ENCODE results near the gene CIB2. TPM values are rescaled to one million over a fixed set of nuclear protein-coding genes. Genes with fewer than 3 reads are reported as not detected.

The CIB2 gene
- total RNA-seq, 2 experiments from 2014 or later, result 2.6 to 2.8 TPM

GRCh38 chr15:78112551-78112950 is 18.7 kb downstream of the CIB2 start:
- ChIA-PET POLR2A (interaction anchor here (0.7 kb wide), 1 partner anchor 19 kb away, joined by 4 read pairs; no protein-coding TSS in a partner anchor), CTCF (interaction anchor here (1.0 to 6.2 kb wide), 18 partner anchors 9 to 310 kb away, joined by 3 to 62 read pairs (median 4); partner anchors contain the start of gene CIB2)

- ChIA-PET CTCF (interaction anchor here (1.4 to 6.2 kb wide), 8 partner anchors 10 to 152 kb away, joined by 4 to 62 read pairs (median 10); no protein-coding TSS in a partner anchor), POLR2A (no interaction called here)
Observed at GRCh38 chr15:78111788-78112187, 19.5 kb downstream of the CIB2 start.

- ChIA-PET CTCF (interaction anchor here (2.8 to 6.2 kb wide), 4 partner anchors 85 to 152 kb away, joined by 11 to 62 read pairs (median 26); no protein-coding TSS in a partner anchor), POLR2A (no interaction called here)
Observed at GRCh38 chr15:78110916-78111475, 20.2 kb downstream of the CIB2 start.

GRCh38 chr15:78110096-78110495 is 21.1 kb downstream of the CIB2 start:
- POLR2A ChIA-PET, result no interaction called here
- CTCF ChIA-PET, result interaction anchor here (0.7 to 6.2 kb wide), 6 partner anchors 86 to 151 kb away, joined by 3 to 62 read pairs (median 16); no protein-coding TSS in a partner anchor

GRCh38 chr15:78109156-78109555 is 22.1 kb downstream of the CIB2 start:
- ChIA-PET CTCF (interaction anchor here (0.6 to 6.2 kb wide), 24 partner anchors 8 to 602 kb away, joined by 3 to 62 read pairs (median 6); no protein-coding TSS in a partner anchor), POLR2A (interaction anchor here (0.6 kb wide), 1 partner anchor 19 kb away, joined by 4 read pairs; no protein-coding TSS in a partner anchor)

- CTCF ChIA-PET, result interaction anchor here (0.6 to 6.2 kb wide), 46 partner anchors 9 to 602 kb away, joined by 3 to 62 read pairs (median 5); partner anchors contain the start of gene SH2D7
- POLR2A ChIA-PET, result no interaction called here
Observed at GRCh38 chr15:78108300-78109084, 22.8 kb downstream of the CIB2 start.

- ChIA-PET POLR2A (no interaction called here), CTCF (interaction anchor here (0.7 to 5.3 kb wide), 21 partner anchors 10 to 162 kb away, joined by 3 to 40 read pairs (median 5); partner anchors contain the start of gene SH2D7)
Observed at GRCh38 chr15:78107471-78107870, 23.8 kb downstream of the CIB2 start.

GRCh38 chr15:78105476-78106241 is 25.6 kb downstream of the CIB2 start:
- ChIA-PET POLR2A (no interaction called here), CTCF (interaction anchor here (0.8 to 5.3 kb wide), 5 partner anchors 12 to 141 kb away, joined by 3 to 40 read pairs (median 4); no protein-coding TSS in a partner anchor)

GRCh38 chr15:78104566-78105475 is 26.4 kb downstream of the CIB2 start:
- ChIA-PET POLR2A (interaction anchor here (0.6 kb wide), 1 partner anchor 42 kb away, joined by 3 read pairs; no protein-coding TSS in a partner anchor), CTCF (interaction anchor here (0.8 to 5.3 kb wide), 6 partner anchors 12 to 138 kb away, joined by 3 to 40 read pairs (median 4); no protein-coding TSS in a partner anchor)

GRCh38 chr15:78104119-78104479 is 27.1 kb downstream of the CIB2 start:
- ChIA-PET CTCF (interaction anchor here (0.9 to 1.8 kb wide), 8 partner anchors 11 to 159 kb away, joined by 3 to 5 read pairs (median 4); partner anchors contain the start of gene TBC1D2B), POLR2A (interaction anchor here (0.6 to 1.1 kb wide), 2 partner anchors 32 to 41 kb away, joined by 3 read pairs; no protein-coding TSS in a partner anchor)

- ChIA-PET POLR2A (interaction anchor here (0.9 to 1.1 kb wide), 2 partner anchors 31 to 69 kb away, joined by 3 read pairs; no protein-coding TSS in a partner anchor), CTCF (interaction anchor here (0.9 to 1.8 kb wide), 9 partner anchors 10 to 159 kb away, joined by 3 to 5 read pairs (median 4); partner anchors contain the start of gene TBC1D2B)
Observed at GRCh38 chr15:78103406-78104118, 27.7 kb downstream of the CIB2 start.

- POLR2A ChIA-PET, result interaction anchor here (0.9 to 1.1 kb wide), 2 partner anchors 31 to 68 kb away, joined by 3 read pairs; no protein-coding TSS in a partner anchor
- CTCF ChIA-PET, result interaction anchor here (1.4 to 1.8 kb wide), 4 partner anchors 9 to 144 kb away, joined by 3 to 5 read pairs (median 4); partner anchors contain the start of gene TBC1D2B
Observed at GRCh38 chr15:78102741-78103140, 28.5 kb downstream of the CIB2 start.

GRCh38 chr15:78102211-78102610 is 29.0 kb downstream of the CIB2 start:
- POLR2A ChIA-PET, result no interaction called here
- CTCF ChIA-PET, result interaction anchor here (0.9 to 1.8 kb wide), 5 partner anchors 9 to 142 kb away, joined by 3 to 5 read pairs (median 4); partner anchors contain the start of gene TBC1D2B

- ChIA-PET CTCF (interaction anchor here (0.9 to 1.6 kb wide), 3 partner anchors 24 to 142 kb away, joined by 3 to 5 read pairs (median 3); partner anchors contain the start of gene TBC1D2B), POLR2A (no interaction called here)
Observed at GRCh38 chr15:78101423-78102105, 29.7 kb downstream of the CIB2 start.

- CTCF ChIA-PET, result interaction anchor here (1.6 kb wide), 1 partner anchor 133 kb away, joined by 5 read pairs; no protein-coding TSS in a partner anchor
- POLR2A ChIA-PET, result no interaction called here
Observed at GRCh38 chr15:78100886-78101285, 30.4 kb downstream of the CIB2 start.

GRCh38 chr15:78098131-78098755 is 33.0 kb downstream of the CIB2 start:
- CTCF ChIA-PET, result interaction anchor here (0.9 to 1.2 kb wide), 2 partner anchors 15 to 131 kb away, joined by 3 read pairs; no protein-coding TSS in a partner anchor
- POLR2A ChIA-PET, result no interaction called here

Measured in activated CD8-positive, alpha-beta memory T cell treated with anti-CD3 and anti-CD28 coated beads for 36 hours (primary cell).